ENCODE results near the gene LINC00632. TPM values are rescaled to one million over a fixed set of nuclear protein-coding genes. Genes with fewer than 3 reads are reported as not detected.

LINC00632 gene
- total RNA-seq, 1 donor from 2014 or later = 140 TPM

- Histone ChIP-seq H3K27ac (no peak overlapping the region), H3K4me3 (no peak overlapping the region), H3K36me3 (no peaks in the 10 kb centered on the region), H3K4me1 (no peaks in the 10 kb centered on the region), H3K9me3 (peaks cover 3% of the 10 kb centered on the region), H3K27me3 (no peaks in the 10 kb centered on the region)
- TF ChIP-seq CTCF (IDR thresholded peaks at IDR 0.05) (no peak), POLR2AphosphoS5 (IDR thresholded peaks at IDR 0.05; ENCODE audit: insufficient read depth in 1 of 2, low read depth in 1 of 2) (no peak), POLR2A (IDR thresholded peaks at IDR 0.05) (no peak)
- DNase-seq (ENCODE audit: extremely low spot score in 2 of 2) = no peak
- intact Hi-C loops (cut with DNase I) = no loop called here
Observed at GRCh38 chrX:140817943-140818342, 108.4 kb downstream of the LINC00632 start.

GRCh38 chrX:140821280-140821679 is 111.7 kb downstream of the LINC00632 start:
- Histone ChIP-seq H3K36me3 (no peaks in the 10 kb centered on the region), H3K9me3 (no peaks in the 10 kb centered on the region), H3K27me3 (no peaks in the 10 kb centered on the region), H3K27ac (no peak overlapping the region), H3K4me1 (no peaks in the 10 kb centered on the region), H3K4me3 (no peak overlapping the region)
- no peak for DNase-seq (ENCODE audit: extremely low spot score in 2 of 2)
- TF ChIP-seq CTCF (IDR thresholded peaks at IDR 0.05) = no peak
- no peak for TF ChIP-seq POLR2A (IDR thresholded peaks at IDR 0.05)
- no peak for TF ChIP-seq POLR2AphosphoS5 (IDR thresholded peaks at IDR 0.05; ENCODE audit: insufficient read depth in 1 of 2, low read depth in 1 of 2)
- intact Hi-C loops (cut with DNase I) = no loop called here

- H3K4me1 ChIP-seq = no peaks in the 10 kb centered on the region
- H3K27ac ChIP-seq = no peak overlapping the region
- intact Hi-C loops (cut with DNase I) = no loop called here
- no peaks in the 10 kb centered on the region for H3K36me3 ChIP-seq
- H3K27me3 ChIP-seq = no peaks in the 10 kb centered on the region
- H3K4me3 ChIP-seq = no peak overlapping the region
- DNase-seq (ENCODE audit: extremely low spot score in 2 of 2) = no peak
- TF ChIP-seq POLR2AphosphoS5 (IDR thresholded peaks at IDR 0.05; ENCODE audit: insufficient read depth in 1 of 2, low read depth in 1 of 2) (no peak), POLR2A (IDR thresholded peaks at IDR 0.05) (no peak), CTCF (IDR thresholded peaks at IDR 0.05) (no peak)
- H3K9me3 ChIP-seq = no peaks in the 10 kb centered on the region
Observed at GRCh38 chrX:140822184-140822583, 112.6 kb downstream of the LINC00632 start.

- no peaks in the 10 kb centered on the region for H3K9me3 ChIP-seq
- no peak for TF ChIP-seq POLR2A (IDR thresholded peaks at IDR 0.05)
Observed at GRCh38 chrX:140822861-140823260, 113.3 kb downstream of the LINC00632 start.

GRCh38 chrX:140836874-140837273 is 127.3 kb downstream of the LINC00632 start:
- Histone ChIP-seq H3K27ac (no peak overlapping the region), H3K4me1 (no peaks in the 10 kb centered on the region), H3K27me3 (no peaks in the 10 kb centered on the region), H3K36me3 (no peaks in the 10 kb centered on the region), H3K4me3 (no peak overlapping the region), H3K9me3 (no peaks in the 10 kb centered on the region)
- intact Hi-C loops (cut with DNase I) = no loop called here
- TF ChIP-seq CTCF (IDR thresholded peaks at IDR 0.05) (no peak), POLR2AphosphoS5 (IDR thresholded peaks at IDR 0.05; ENCODE audit: insufficient read depth in 1 of 2, low read depth in 1 of 2) (no peak), POLR2A (IDR thresholded peaks at IDR 0.05) (no peak)
- no peak for DNase-seq (ENCODE audit: extremely low spot score in 2 of 2)

More at GRCh38 chrX:140822861-140823260, 113.3 kb downstream of the LINC00632 start:
- no peak overlapping the region for H3K27ac ChIP-seq
- no peaks in the 10 kb centered on the region for H3K36me3 ChIP-seq
- H3K4me1 ChIP-seq = no peaks in the 10 kb centered on the region
- no peaks in the 10 kb centered on the region for H3K27me3 ChIP-seq
- intact Hi-C loops (cut with DNase I) = no loop called here
- DNase-seq (ENCODE audit: extremely low spot score in 2 of 2) = no peak
- H3K4me3 ChIP-seq = no peak overlapping the region

Other genes with a start within 250 kb of the LINC00632 start
- gene SOX3, start 204.7 kb upstream of the LINC00632 start, total RNA-seq = not detected